Measurements from ENCODE around the gene ASMTL.
"Not testable (repeated sequence)": the region's sequence is repeated elsewhere in the genome, so short reads cannot be mapped to it uniquely, and the experiment has no call there.

The ASMTL gene

GRCh38 chrX:1453395-1453783, 680 bp upstream of the ASMTL start:
- peak overlapping the region; percentile 68 for H3K4me3 ChIP-seq (ENCODE audit: low read depth, low read length)
- DNase-seq (ENCODE audit: low read depth), result no peak

GRCh38 chrX:1451661-1452515, 821 bp downstream of the ASMTL start:
- no peak for TF ChIP-seq CTCF (conservative IDR thresholded peaks at IDR 0.05; ENCODE audit: low read depth, low read length)
- H3K4me3 ChIP-seq (ENCODE audit: low read depth, low read length), result peak overlapping the region; percentile 89
- DNase-seq (ENCODE audit: low read depth), result no peak

More at GRCh38 chrX:1453395-1453783, 680 bp upstream of the ASMTL start:
- no peak for TF ChIP-seq CTCF (conservative IDR thresholded peaks at IDR 0.05; ENCODE audit: low read depth, low read length)

GRCh38 chrX:1451251-1451660, 1.5 kb downstream of the ASMTL start:
- DNase-seq (ENCODE audit: low read depth), result no peak
- no peak overlapping the region for H3K4me3 ChIP-seq (ENCODE audit: low read depth, low read length)
- no peak for TF ChIP-seq CTCF (conservative IDR thresholded peaks at IDR 0.05; ENCODE audit: low read depth, low read length)

GRCh38 chrX:1450361-1451161, 2.1 kb downstream of the ASMTL start:
- no peak for TF ChIP-seq CTCF (conservative IDR thresholded peaks at IDR 0.05; ENCODE audit: low read depth, low read length)
- no peak overlapping the region for H3K4me3 ChIP-seq (ENCODE audit: low read depth, low read length)
- DNase-seq (ENCODE audit: low read depth), result no peak

- no peak overlapping the region for H3K4me3 ChIP-seq (ENCODE audit: low read depth, low read length)
- TF ChIP-seq CTCF (conservative IDR thresholded peaks at IDR 0.05; ENCODE audit: low read depth, low read length), result no peak
- no peak for DNase-seq (ENCODE audit: low read depth)
Observed at GRCh38 chrX:1449823-1450149, 2.9 kb downstream of the ASMTL start.

GRCh38 chrX:1449036-1449822, 3.5 kb downstream of the ASMTL start:
- no peak overlapping the region for H3K4me3 ChIP-seq (ENCODE audit: low read depth, low read length)
- TF ChIP-seq CTCF (conservative IDR thresholded peaks at IDR 0.05; ENCODE audit: low read depth, low read length), result no peak
- DNase-seq (ENCODE audit: low read depth), result no peak

GRCh38 chrX:1448573-1449001, 4.1 kb downstream of the ASMTL start:
- not testable (repeated sequence) for H3K4me3 ChIP-seq (ENCODE audit: low read depth, low read length); DNase-seq (ENCODE audit: low read depth)

- not testable (repeated sequence) for H3K4me3 ChIP-seq (ENCODE audit: low read depth, low read length); DNase-seq (ENCODE audit: low read depth)
Observed at GRCh38 chrX:1447969-1448572, 4.6 kb downstream of the ASMTL start.

- not testable (repeated sequence) for DNase-seq (ENCODE audit: low read depth)
Observed at GRCh38 chrX:1446984-1447968, 5.4 kb downstream of the ASMTL start.

More at GRCh38 chrX:1446984-1447968, 5.4 kb downstream of the ASMTL start:
- H3K4me3 ChIP-seq (ENCODE audit: low read depth, low read length), result not testable (repeated sequence)
